ENCODE measurements around the gene CPLX3.

CPLX3 gene

GRCh38 chr15:74870436-74871215 is 44.2 kb downstream of the CPLX3 start:
- no peak for DNase-seq (ENCODE audit: low read depth)

- DNase-seq (ENCODE audit: low read depth) = no peak
These were observed 46.2 kb downstream of the CPLX3 start for GRCh38 chr15:74872702-74873035.

DNA sequence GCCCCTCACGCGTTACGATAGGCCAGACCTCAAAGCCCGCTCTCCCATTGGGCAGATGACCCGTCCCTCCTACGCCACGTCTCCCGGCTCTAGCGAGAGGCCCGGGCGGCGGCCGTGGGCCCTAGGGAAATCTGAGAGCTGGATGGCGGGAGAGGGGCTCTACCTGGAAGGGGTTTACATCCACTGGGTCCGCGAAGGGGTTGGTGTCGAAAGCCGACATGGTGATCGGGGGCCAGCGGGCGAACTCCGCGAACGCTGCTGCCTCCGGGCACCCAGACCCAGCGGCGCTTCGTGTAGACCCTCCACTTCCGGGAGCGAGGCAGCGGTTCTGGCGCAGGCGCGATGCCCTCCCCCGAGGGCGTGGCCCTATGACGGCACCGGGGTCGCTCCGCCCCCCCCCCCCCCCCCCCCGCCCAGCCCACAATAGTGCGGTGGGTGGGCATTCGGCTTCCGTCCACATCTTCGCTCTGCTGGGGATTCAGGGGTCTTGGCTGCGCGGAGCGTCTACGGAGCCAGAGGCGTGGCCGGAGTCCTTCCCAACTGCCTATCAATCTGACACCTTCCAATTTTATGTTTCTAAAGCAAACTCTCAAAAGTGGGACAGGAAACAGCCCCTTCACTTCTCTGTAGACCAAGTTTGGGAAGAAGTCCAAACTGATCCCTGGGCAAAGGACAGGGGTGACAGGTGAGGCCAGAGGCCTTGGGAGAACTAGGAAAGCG is 46.8 kb downstream of the CPLX3 start, which contains the start of gene SCAMP2:
Gene SCAMP2 (minus strand): TSS at position 330 of the 720 bp plus-strand sequence. CDS start 110 bp downstream, at position 220.
- DNase-seq (ENCODE audit: low read depth) = peak; percentile 83

- no peak for DNase-seq (ENCODE audit: low read depth)
These were observed 47.5 kb downstream of the CPLX3 start for GRCh38 chr15:74873756-74874424.

DNA sequence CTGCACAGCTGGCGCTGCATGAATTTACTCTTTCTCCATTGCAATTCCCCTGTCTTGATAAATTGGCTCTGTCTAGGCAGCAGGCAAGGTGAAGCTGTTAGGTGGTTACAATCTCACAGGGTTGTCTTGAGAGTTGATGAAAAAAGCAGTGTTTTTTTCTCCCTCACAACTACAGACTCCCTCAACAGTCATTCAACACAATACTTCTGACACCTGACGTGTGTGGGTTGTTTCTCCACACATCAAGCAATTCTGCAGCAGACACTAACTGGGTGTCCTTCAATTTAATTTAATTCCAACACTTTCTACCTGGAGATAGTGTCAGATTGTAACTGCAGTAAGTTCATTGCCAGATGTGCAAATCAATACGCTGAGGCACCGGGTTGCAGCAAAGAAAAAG is 51.8 kb downstream of the CPLX3 start:
- DNase-seq (ENCODE audit: low read depth) = no peak

All from activated T-helper 1 cell treated with Interleukin-2 at 50 U/mL for 16 hours (primary cell).